Peyer's patch (tissue), 4 donors: ENCODE results near the gene TRIO. TPM values are rescaled to one million over a fixed set of nuclear protein-coding genes. Genes with fewer than 3 reads are reported as not detected.

ENCODE experiments used
- DNase-seq, 3 donors: peaks; one replicate each; pipeline ENCODE4 v3.0.0-alpha.2; 2017 to 2019
- H3K27ac ChIP-seq, 4 donors: fragments of 200-600 bp; sonication (generic); one replicate each; pipeline ENCODE4 v1.5.1; 2016 to 2019
- H3K27me3 ChIP-seq, 2 donors: fragments of 200-600 bp; sonication (generic); one replicate each; pipeline ENCODE4 v1.5.1; 2019
- H3K36me3 ChIP-seq, 3 donors: fragments of 200-600 bp; sonication (generic); one replicate each; pipeline ENCODE4 v1.5.1; 2016 to 2019
- H3K4me1 ChIP-seq, 4 donors: fragments of 200-600 bp; sonication (generic); one replicate each; pipeline ENCODE4 v1.5.1; 2016 to 2019
- H3K4me3 ChIP-seq, 4 donors: fragments of 200-600 bp; sonication (generic); 1 replicate in 3 of 4; 2 replicates in 1 of 4; pipeline ENCODE4 v1.5.1; 2016 to 2019; ENCODE audit warnings: mild to moderate bottlenecking in 1 of 4
- H3K9me3 ChIP-seq, 4 donors: fragments of 200-600 bp; sonication (generic); one replicate each; pipeline ENCODE4 v1.5.1; 2016 to 2019; ENCODE audit warnings: mild to moderate bottlenecking in 1 of 4
- POLR2A ChIP-seq, 2 donors: fragments of 450-650 bp; IDR thresholded peaks; one replicate each; pipeline ENCODE4 v1.5.1; 2017; ENCODE audit warnings: antibody characterized with exemption in 2 of 2, mild to moderate bottlenecking in 2 of 2, moderate library complexity in 2 of 2
- total RNA-seq, 4 donors: library from RNA; depleted of rRNA; stranded (reverse); fragments of >200 nt; gene quantifications; one replicate each; pipeline ENCODE4 v1.1.0, GENCODE V29; 2016
- TF ChIP-seq, protein P1 (sequence below), 6 experiments: fragments of 450-650 bp in 4 of 6; fragments of 200-600 bp in 2 of 6; sonication (generic) in 1 of 6; IDR thresholded peaks; one replicate each; pipeline ENCODE4 v1.5.1; 2017 to 2019; ENCODE audit warnings: antibody characterized with exemption in 6 of 6, mild to moderate bottlenecking in 3 of 6, moderate library complexity in 1 of 6

The TRIO gene
- total RNA-seq, 4 donors from 2014 or later: 171 to 456 (median 340) TPM

DNA sequence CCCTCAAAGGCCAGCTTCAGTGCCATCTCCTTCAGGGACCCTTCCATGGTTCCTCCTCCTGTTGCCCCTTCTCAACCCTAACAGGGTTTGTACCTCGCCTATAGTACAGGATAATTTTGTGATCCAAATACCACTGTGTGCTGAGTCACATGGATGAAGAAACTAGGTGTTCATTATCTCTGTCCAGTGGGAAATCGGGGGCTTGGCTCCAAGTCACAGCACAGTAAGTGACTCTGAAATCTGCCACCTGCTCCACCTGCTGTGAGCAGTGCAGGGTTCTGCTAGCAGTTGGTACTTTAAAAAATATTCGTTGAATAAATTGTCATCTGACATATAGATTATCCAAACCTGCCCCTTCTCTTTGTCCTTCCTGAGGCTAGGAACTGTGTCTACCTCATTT, 315.3 kb downstream of the TRIO start:
- no peak overlapping the region for H3K27ac ChIP-seq
- TF ChIP-seq, protein P1, sequence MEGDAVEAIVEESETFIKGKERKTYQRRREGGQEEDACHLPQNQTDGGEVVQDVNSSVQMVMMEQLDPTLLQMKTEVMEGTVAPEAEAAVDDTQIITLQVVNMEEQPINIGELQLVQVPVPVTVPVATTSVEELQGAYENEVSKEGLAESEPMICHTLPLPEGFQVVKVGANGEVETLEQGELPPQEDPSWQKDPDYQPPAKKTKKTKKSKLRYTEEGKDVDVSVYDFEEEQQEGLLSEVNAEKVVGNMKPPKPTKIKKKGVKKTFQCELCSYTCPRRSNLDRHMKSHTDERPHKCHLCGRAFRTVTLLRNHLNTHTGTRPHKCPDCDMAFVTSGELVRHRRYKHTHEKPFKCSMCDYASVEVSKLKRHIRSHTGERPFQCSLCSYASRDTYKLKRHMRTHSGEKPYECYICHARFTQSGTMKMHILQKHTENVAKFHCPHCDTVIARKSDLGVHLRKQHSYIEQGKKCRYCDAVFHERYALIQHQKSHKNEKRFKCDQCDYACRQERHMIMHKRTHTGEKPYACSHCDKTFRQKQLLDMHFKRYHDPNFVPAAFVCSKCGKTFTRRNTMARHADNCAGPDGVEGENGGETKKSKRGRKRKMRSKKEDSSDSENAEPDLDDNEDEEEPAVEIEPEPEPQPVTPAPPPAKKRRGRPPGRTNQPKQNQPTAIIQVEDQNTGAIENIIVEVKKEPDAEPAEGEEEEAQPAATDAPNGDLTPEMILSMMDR (IDR thresholded peaks at IDR 0.05): no peak
- no peak for TF ChIP-seq POLR2A (IDR thresholded peaks at IDR 0.05)
- peaks cover 0 to 35% (median 0%) of the 10 kb centered on the region in 3 donors for H3K36me3 ChIP-seq
- H3K4me3 ChIP-seq: no peak overlapping the region
- no peak for DNase-seq
- no peaks in the 10 kb centered on the region for H3K4me1 ChIP-seq
- no peaks in the 10 kb centered on the region for H3K9me3 ChIP-seq
- H3K27me3 ChIP-seq: no peaks in the 10 kb centered on the region

DNA sequence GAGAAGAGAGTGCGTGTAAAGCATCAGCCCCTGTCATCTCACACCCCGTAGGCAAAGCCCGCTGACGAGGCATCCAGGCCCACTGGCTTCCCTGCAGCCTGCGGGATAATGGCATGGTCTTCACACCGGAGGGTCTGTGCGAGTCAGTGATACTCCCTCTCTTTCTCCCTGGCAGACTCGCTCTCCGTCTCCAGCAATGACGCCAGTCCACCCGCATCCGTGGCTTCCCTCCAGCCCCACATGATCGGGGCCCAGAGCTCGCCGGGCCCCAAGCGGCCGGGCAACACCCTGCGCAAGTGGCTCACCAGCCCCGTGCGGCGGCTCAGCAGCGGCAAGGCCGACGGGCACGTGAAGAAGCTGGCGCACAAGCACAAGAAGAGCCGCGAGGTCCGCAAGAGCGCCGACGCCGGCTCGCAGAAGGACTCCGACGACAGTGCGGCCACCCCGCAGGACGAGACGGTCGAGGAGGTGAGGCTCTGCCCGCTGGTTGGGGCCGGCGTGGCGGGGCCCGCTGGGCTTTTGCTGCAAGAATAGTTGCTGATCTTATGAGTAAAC, 317.8 kb downstream of the TRIO start:
- Histone ChIP-seq H3K27me3 (no peaks in the 10 kb centered on the region), H3K4me1 (peaks cover 0 to 6% (median 0%) of the 10 kb centered on the region in 4 donors), H3K36me3 (peaks cover 0 to 53% (median 0%) of the 10 kb centered on the region in 3 donors), H3K4me3 (no peak overlapping the region), H3K9me3 (no peaks in the 10 kb centered on the region), H3K27ac (no peak overlapping the region)
- DNase-seq: no peak
- TF ChIP-seq POLR2A (IDR thresholded peaks at IDR 0.05): no peak
- TF ChIP-seq, protein P1 (IDR thresholded peaks at IDR 0.05): no peak

DNA sequence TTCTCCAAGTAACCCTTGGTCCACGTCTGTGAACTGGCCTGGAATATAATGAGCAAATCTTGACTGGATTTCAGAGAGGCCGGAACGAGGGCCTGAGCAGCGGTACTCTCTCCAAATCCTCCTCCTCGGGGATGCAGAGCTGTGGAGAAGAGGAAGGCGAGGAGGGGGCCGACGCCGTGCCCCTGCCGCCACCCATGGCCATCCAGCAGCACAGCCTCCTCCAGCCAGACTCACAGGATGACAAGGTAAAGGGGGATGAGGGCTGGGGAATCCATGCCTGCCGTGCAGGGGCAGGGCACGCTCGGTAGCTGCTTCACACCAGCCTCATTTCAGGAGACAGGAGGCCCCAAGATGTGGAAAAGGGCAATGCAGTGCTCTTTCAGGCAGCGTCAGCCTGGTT, 319.5 kb downstream of the TRIO start:
- H3K36me3 ChIP-seq: peaks cover 0 to 63% (median 0%) of the 10 kb centered on the region in 3 donors
- no peak overlapping the region for H3K4me3 ChIP-seq
- H3K27me3 ChIP-seq: no peaks in the 10 kb centered on the region
- H3K4me1 ChIP-seq: peaks cover 0 to 6% (median 0%) of the 10 kb centered on the region in 4 donors
- no peak for TF ChIP-seq POLR2A (IDR thresholded peaks at IDR 0.05)
- TF ChIP-seq, protein P1 (IDR thresholded peaks at IDR 0.05): no peak
- no peak for DNase-seq
- no peak overlapping the region for H3K27ac ChIP-seq
- H3K9me3 ChIP-seq: no peaks in the 10 kb centered on the region

DNA sequence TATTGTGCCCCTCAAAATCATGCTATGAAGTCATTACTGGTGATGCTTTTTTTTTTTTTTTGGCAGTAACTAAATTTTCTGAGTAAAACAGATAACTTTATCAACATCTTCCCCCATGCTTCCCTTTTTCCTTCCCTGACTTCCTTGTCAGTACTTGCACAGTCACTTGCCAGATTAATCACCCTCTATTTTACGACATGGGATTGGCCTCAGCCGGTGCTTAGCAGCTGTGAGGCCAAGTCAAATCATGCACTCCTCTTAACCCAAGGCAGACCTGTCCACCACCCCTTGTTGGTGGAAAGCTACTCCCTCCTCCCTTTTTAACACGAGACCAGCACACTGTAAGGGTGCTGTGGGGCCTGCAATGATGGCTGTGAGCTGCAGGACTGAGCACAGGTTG, 320.5 kb downstream of the TRIO start:
- peaks cover 0 to 6% (median 0%) of the 10 kb centered on the region in 4 donors for H3K4me1 ChIP-seq
- no peak overlapping the region for H3K4me3 ChIP-seq
- TF ChIP-seq POLR2A (IDR thresholded peaks at IDR 0.05): no peak
- TF ChIP-seq, protein P1 (IDR thresholded peaks at IDR 0.05): no peak
- H3K9me3 ChIP-seq: no peaks in the 10 kb centered on the region
- peak overlapping the region in 1 of 4 donors; percentile 32 for H3K27ac ChIP-seq
- H3K36me3 ChIP-seq: peaks cover 0 to 65% (median 0%) of the 10 kb centered on the region in 3 donors
- no peaks in the 10 kb centered on the region for H3K27me3 ChIP-seq
- no peak for DNase-seq

DNA sequence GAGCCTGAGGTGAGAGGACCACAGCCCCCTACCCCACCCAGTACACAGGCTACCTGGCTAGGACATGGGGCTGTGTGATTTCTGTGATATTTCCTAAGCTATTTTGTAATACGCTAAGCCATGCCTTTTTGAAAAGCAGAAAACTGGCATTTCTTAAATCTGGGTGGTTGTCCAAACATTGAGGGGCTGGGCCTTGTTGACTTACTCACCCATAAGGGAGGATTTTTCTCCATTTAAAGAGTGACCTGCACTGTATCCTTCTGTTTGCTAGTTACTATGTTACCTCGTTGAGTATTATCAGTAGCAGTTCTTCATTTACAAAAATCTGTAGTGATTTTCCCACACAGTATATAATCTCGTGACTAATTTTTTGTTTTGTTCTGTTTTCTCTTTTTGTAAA, 321.0 kb downstream of the TRIO start:
- Histone ChIP-seq H3K27me3 (no peaks in the 10 kb centered on the region), H3K36me3 (peaks cover 0 to 67% (median 0%) of the 10 kb centered on the region in 3 donors), H3K4me3 (no peak overlapping the region), H3K9me3 (no peaks in the 10 kb centered on the region), H3K27ac (peak overlapping the region in 1 of 4 donors; percentile 32), H3K4me1 (peaks cover 0 to 6% (median 0%) of the 10 kb centered on the region in 4 donors)
- no peak for DNase-seq
- TF ChIP-seq, protein P1 (IDR thresholded peaks at IDR 0.05): no peak
- no peak for TF ChIP-seq POLR2A (IDR thresholded peaks at IDR 0.05)
